CD4-positive, alpha-beta T cell treated with Interleukin-6 at 100 ng/mL for 8 hours (primary cell): ENCODE measurements around the gene CNNM1.
A peak's percentile ranks its signal among the peaks of the same experiment; 100 is the strongest.

Experiments used
- DNase-seq: peaks from one replicate; pipeline ENCODE4 v3.0.0-alpha.2; 2020; ENCODE audit warnings: mixed read lengths, low spot score

The CNNM1 gene

GRCh38 chr10:99418910-99419624, 89.9 kb downstream of the CNNM1 start:
- no peak for DNase-seq

GRCh38 chr10:99419688-99420087, 90.5 kb downstream of the CNNM1 start:
- no peak for DNase-seq

- DNase-seq, result no peak
Measured at GRCh38 chr10:99421233-99421739, 92.1 kb downstream of the CNNM1 start.

GRCh38 chr10:99422529-99423096, 93.5 kb downstream of the CNNM1 start:
- no peak for DNase-seq

- DNase-seq, result no peak
Measured at GRCh38 chr10:99424656-99425055, 95.5 kb downstream of the CNNM1 start.

- no peak for DNase-seq
Measured at GRCh38 chr10:99425204-99425603, 96.0 kb downstream of the CNNM1 start.

- DNase-seq, result no peak
Measured at GRCh38 chr10:99426689-99427088, 97.5 kb downstream of the CNNM1 start.

GRCh38 chr10:99427566-99428190, 98.5 kb downstream of the CNNM1 start:
- DNase-seq, result no peak

GRCh38 chr10:99429517-99430095, 100.5 kb downstream of the CNNM1 start:
- no peak for DNase-seq

GRCh38 chr10:99430116-99430450, 100.9 kb downstream of the CNNM1 start:
- DNase-seq, result peak; percentile 3

- peak; percentile 94 for DNase-seq
Measured at GRCh38 chr10:99430451-99431189, 101.5 kb downstream of the CNNM1 start, which contains the start of gene GOT1. Gene GOT1 (minus strand): TSS chr10:99430624. CDS start chr10:99430565, 59 bp downstream.

- peak; percentile 10 for DNase-seq
Measured at GRCh38 chr10:99431190-99431760, 102.1 kb downstream of the CNNM1 start.

- no peak for DNase-seq
Measured at GRCh38 chr10:99432047-99432446, 102.9 kb downstream of the CNNM1 start.

- no peak for DNase-seq
Measured at GRCh38 chr10:99432881-99433280, 103.7 kb downstream of the CNNM1 start.

- DNase-seq, result no peak
Measured at GRCh38 chr10:99433378-99434020, 104.3 kb downstream of the CNNM1 start.

- peak; percentile 35 for DNase-seq
Measured at GRCh38 chr10:99435986-99436638, 107.0 kb downstream of the CNNM1 start.

- no peak for DNase-seq
Measured at GRCh38 chr10:99438890-99439289, 109.7 kb downstream of the CNNM1 start.

GRCh38 chr10:99442394-99442793, 113.2 kb downstream of the CNNM1 start:
- no peak for DNase-seq

GRCh38 chr10:99443500-99443899, 114.3 kb downstream of the CNNM1 start:
- no peak for DNase-seq
